HepG2 (cell line): ENCODE measurements around the gene SUN5. TPM values are rescaled to one million over a fixed set of nuclear protein-coding genes. Genes with fewer than 3 reads are reported as not detected.

Experiments
- ADNP ChIP-seq: sonication (generic); formaldehyde crosslinking; IDR thresholded peaks from 2 replicates; pipeline ENCODE4 v1.4.0; 2020; ENCODE audit warnings: missing genetic modification reagents
- CBX1 ChIP-seq: IDR thresholded peaks from one replicate; pipeline ENCODE4 v1.6.1; 2016; ENCODE audit warnings: antibody characterized with exemption, low read depth
- CCAR2 ChIP-seq: fragments of 200-400 bp; formaldehyde crosslinking; optimal IDR thresholded peaks from 2 replicates; pipeline ENCODE3; 2018; ENCODE audit warnings: low read depth, mild to moderate bottlenecking, low read length, moderate library complexity
- CHD2 ChIP-seq: IDR thresholded peaks from 2 replicates; pipeline ENCODE4 v1.6.1; 2011; ENCODE audit warnings: low read depth, low read length, improper control_type of control experiment
- FOSL2 ChIP-seq: sonication (generic); formaldehyde crosslinking; IDR thresholded peaks from 2 replicates; pipeline ENCODE4 v1.4.0; 2020; ENCODE audit warnings: missing genetic modification reagents
- HIVEP1 ChIP-seq: sonication (generic); formaldehyde crosslinking; IDR thresholded peaks from 2 replicates; pipeline ENCODE4 v1.4.0; 2020; ENCODE audit warnings: mild to moderate bottlenecking, missing genetic modification reagents
- HNRNPK ChIP-seq: fragments of 200-400 bp; formaldehyde crosslinking; IDR thresholded peaks from 2 replicates; pipeline ENCODE4 v1.6.1; 2018; ENCODE audit warnings: low read length, low read depth, moderate library complexity, mild to moderate bottlenecking; ENCODE audit not compliant: poor library complexity, severe bottlenecking
- HNRNPLL ChIP-seq: fragments of 200-400 bp; formaldehyde crosslinking; IDR thresholded peaks from 2 replicates; pipeline ENCODE4 v1.6.1; 2017; ENCODE audit warnings: mild to moderate bottlenecking, low read depth, low read length; ENCODE audit not compliant: poor library complexity, severe bottlenecking
- MAF1 ChIP-seq: sonication (generic); formaldehyde crosslinking; IDR thresholded peaks from 2 replicates; pipeline ENCODE4 v1.5.0; 2020; ENCODE audit warnings: missing genetic modification reagents, borderline replicate concordance
- MXD4 ChIP-seq: IDR thresholded peaks from 2 replicates; pipeline ENCODE4 v1.6.1; 2016; ENCODE audit warnings: mild to moderate bottlenecking, missing biosample characterization, missing genetic modification reagents
- NCOA1 ChIP-seq: sonication (generic); formaldehyde crosslinking; IDR thresholded peaks from 2 replicates; pipeline ENCODE4 v1.9.0; 2021; ENCODE audit warnings: missing genetic modification reagents
- NFIC ChIP-seq: IDR thresholded peaks from 2 replicates; pipeline ENCODE4 v1.6.1; 2012; ENCODE audit warnings: mild to moderate bottlenecking, low read length, inconsistent platforms
- PCBP2 ChIP-seq: fragments of 200-400 bp; formaldehyde crosslinking; optimal IDR thresholded peaks from 2 replicates; pipeline ENCODE3; 2018; ENCODE audit warnings: low read length, low read depth; ENCODE audit not compliant: poor library complexity, severe bottlenecking
- RELA ChIP-seq: sonication (generic); formaldehyde crosslinking; IDR thresholded peaks from 2 replicates; pipeline ENCODE4 v1.4.0; 2020; ENCODE audit warnings: missing genetic modification reagents
- SIX4 ChIP-seq: sonication (generic); formaldehyde crosslinking; IDR thresholded peaks from 2 replicates; pipeline ENCODE4 v1.4.0; 2020; ENCODE audit warnings: missing genetic modification reagents
- THAP11 ChIP-seq: IDR thresholded peaks from 2 replicates; pipeline ENCODE4 v1.6.1; 2016; ENCODE audit warnings: missing biosample characterization, missing genetic modification reagents
- TMF1 ChIP-seq: sonication (generic); formaldehyde crosslinking; IDR thresholded peaks from 2 replicates; pipeline ENCODE4 v1.8.1; 2022; ENCODE audit warnings: low read depth, missing genetic modification reagents
- TSC22D2 ChIP-seq: sonication (generic); formaldehyde crosslinking; IDR thresholded peaks from 2 replicates; pipeline ENCODE4 v1.5.1; 2020; ENCODE audit warnings: missing genetic modification reagents, mild to moderate bottlenecking, borderline replicate concordance
- ZEB1 ChIP-seq: IDR thresholded peaks from 2 replicates; pipeline ENCODE4 v1.6.1; 2012; ENCODE audit warnings: mild to moderate bottlenecking, low read depth, inconsistent platforms; ENCODE audit not compliant: insufficient replicate concordance
- ZFP36L2 ChIP-seq: sonication (generic); formaldehyde crosslinking; IDR thresholded peaks from 2 replicates; pipeline ENCODE4 v1.4.0; 2020; ENCODE audit warnings: missing genetic modification reagents
- ZKSCAN1 ChIP-seq: fragments of 150-350 bp; IDR thresholded peaks from 2 replicates; pipeline ENCODE4 v1.6.1; 2014; ENCODE audit warnings: low read length
- polyA plus RNA-seq, 8 experiments: library from polyadenylated mRNA; depleted of rRNA in 3 of 8; stranded (reverse) in 7 of 8; unstranded in 1 of 8; fragments of >200 nt; fragmentation: Illumina TruSeq in 4 of 8; extraction: Trizol in 4 of 8; gene quantifications; 2 replicates each; pipeline versions ENCODE4 v1.2.1 to v1.2.3, GENCODE V29; 2011 to 2016; ENCODE audit warnings: low read depth in 4 of 8, missing spikeins in 1 of 8, mixed read lengths in 1 of 8; ENCODE audit not compliant: insufficient read depth in 1 of 8
- total RNA-seq, 5 experiments: library from RNA; depleted of rRNA; stranded (reverse); fragments of >200 nt; fragmentation: Illumina TruSeq; extraction: Trizol; gene quantifications; 2 replicates each; pipeline ENCODE4 v1.2.3, GENCODE V29; 2016; ENCODE audit warnings: low read depth in 1 of 5
- TF ChIP-seq, protein P1 (sequence below): sonication (generic); formaldehyde crosslinking; IDR thresholded peaks from 2 replicates; pipeline ENCODE4 v1.4.0; 2020; ENCODE audit warnings: missing genetic modification reagents
- TF ChIP-seq, protein P2 (sequence below): IDR thresholded peaks from 2 replicates; pipeline ENCODE4 v1.6.1; 2016; ENCODE audit warnings: control low read depth
- TF ChIP-seq, protein P3 (sequence below): sonication (generic); formaldehyde crosslinking; IDR thresholded peaks from 2 replicates; pipeline ENCODE4 v1.5.0; 2020; ENCODE audit warnings: mild to moderate bottlenecking, low read depth, missing genetic modification reagents, borderline replicate concordance
- TF ChIP-seq, protein P4 (sequence below): sonication (generic); formaldehyde crosslinking; IDR thresholded peaks from 2 replicates; pipeline ENCODE4 v1.8.0; 2022; ENCODE audit warnings: low read depth, missing genetic modification reagents

The SUN5 gene
- total and polyA plus RNA-seq, 2 of the 13 experiments (the other 11 are each of a cell fraction or from before 2014, with no cell fraction given): not detected

DNA sequence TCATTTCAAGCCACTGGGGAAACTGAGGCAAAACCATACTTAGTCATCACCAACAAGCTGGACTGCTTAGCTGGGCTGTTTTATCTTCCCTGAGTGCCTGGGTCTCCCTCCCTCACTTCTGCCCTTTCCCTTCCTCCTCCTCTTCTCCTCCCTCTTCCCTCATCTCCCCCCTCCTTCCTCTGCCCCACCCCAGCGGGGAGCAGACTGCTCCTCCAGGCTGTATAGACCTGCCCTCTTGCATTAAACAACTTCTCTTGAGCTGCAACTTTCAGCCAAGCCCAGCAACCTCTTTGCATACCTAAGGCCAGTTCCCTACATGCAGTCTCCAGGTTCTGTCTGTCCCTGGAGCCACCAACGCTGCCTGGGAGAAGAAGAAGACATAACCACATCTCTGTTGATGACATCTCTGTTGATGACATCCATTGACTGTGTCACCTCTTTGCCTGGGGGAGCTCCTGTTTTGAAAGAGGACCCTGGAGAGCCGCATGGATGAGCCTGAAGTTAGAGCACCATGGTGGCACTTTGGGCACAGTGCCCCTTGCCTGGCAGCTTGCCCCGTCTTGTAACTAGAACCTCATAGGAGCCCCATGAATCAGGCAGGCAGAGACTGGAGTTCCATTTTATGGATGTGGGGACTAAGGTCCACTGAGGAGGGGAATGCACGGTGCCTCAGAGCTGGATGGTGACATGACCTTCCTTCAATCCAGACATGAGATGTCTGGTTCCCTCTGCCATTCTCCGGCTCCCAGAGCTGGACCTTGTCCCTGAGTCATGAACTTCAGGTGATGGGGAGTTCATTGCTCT lies 19.4 kb upstream of the SUN5 start (continued):
- TF ChIP-seq, protein P1, sequence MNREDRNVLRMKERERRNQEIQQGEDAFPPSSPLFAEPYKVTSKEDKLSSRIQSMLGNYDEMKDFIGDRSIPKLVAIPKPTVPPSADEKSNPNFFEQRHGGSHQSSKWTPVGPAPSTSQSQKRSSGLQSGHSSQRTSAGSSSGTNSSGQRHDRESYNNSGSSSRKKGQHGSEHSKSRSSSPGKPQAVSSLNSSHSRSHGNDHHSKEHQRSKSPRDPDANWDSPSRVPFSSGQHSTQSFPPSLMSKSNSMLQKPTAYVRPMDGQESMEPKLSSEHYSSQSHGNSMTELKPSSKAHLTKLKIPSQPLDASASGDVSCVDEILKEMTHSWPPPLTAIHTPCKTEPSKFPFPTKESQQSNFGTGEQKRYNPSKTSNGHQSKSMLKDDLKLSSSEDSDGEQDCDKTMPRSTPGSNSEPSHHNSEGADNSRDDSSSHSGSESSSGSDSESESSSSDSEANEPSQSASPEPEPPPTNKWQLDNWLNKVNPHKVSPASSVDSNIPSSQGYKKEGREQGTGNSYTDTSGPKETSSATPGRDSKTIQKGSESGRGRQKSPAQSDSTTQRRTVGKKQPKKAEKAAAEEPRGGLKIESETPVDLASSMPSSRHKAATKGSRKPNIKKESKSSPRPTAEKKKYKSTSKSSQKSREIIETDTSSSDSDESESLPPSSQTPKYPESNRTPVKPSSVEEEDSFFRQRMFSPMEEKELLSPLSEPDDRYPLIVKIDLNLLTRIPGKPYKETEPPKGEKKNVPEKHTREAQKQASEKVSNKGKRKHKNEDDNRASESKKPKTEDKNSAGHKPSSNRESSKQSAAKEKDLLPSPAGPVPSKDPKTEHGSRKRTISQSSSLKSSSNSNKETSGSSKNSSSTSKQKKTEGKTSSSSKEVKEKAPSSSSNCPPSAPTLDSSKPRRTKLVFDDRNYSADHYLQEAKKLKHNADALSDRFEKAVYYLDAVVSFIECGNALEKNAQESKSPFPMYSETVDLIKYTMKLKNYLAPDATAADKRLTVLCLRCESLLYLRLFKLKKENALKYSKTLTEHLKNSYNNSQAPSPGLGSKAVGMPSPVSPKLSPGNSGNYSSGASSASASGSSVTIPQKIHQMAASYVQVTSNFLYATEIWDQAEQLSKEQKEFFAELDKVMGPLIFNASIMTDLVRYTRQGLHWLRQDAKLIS: 0 out of 2 replicates have a peak, but pooled peaks have one; percentile 46
- peak; percentile 44 for TF ChIP-seq HNRNPK
- no peak for TF ChIP-seq HNRNPLL
- no peak for TF ChIP-seq MAF1 (CRISPR knock-in tag)
- no peak for TF ChIP-seq FOSL2 (CRISPR knock-in tag)
- TF ChIP-seq CCAR2: no peak
- TF ChIP-seq ZFP36L2 (CRISPR knock-in tag): no peak
- peak; percentile 93 for TF ChIP-seq PCBP2
- no peak for TF ChIP-seq ZEB1
- TF ChIP-seq, protein P2, sequence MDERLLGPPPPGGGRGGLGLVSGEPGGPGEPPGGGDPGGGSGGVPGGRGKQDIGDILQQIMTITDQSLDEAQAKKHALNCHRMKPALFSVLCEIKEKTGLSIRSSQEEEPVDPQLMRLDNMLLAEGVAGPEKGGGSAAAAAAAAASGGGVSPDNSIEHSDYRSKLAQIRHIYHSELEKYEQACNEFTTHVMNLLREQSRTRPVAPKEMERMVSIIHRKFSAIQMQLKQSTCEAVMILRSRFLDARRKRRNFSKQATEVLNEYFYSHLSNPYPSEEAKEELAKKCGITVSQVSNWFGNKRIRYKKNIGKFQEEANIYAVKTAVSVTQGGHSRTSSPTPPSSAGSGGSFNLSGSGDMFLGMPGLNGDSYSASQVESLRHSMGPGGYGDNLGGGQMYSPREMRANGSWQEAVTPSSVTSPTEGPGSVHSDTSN: no peak
- no peak for TF ChIP-seq TSC22D2 (CRISPR knock-in tag)
- TF ChIP-seq RELA (CRISPR knock-in tag): no peak
- 0 out of 2 replicates have a peak, but pooled peaks have one; percentile 32 for TF ChIP-seq MXD4 (CRISPR knock-in tag)
- TF ChIP-seq, protein P3, sequence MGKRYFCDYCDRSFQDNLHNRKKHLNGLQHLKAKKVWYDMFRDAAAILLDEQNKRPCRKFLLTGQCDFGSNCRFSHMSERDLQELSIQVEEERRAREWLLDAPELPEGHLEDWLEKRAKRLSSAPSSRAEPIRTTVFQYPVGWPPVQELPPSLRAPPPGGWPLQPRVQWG (CRISPR knock-in tag): no peak
- TF ChIP-seq ZKSCAN1: no peak
- no peak for TF ChIP-seq SIX4 (CRISPR knock-in tag)
- no peak for TF ChIP-seq HIVEP1 (CRISPR knock-in tag)
- TF ChIP-seq THAP11 (CRISPR knock-in tag): no peak
- TF ChIP-seq ADNP: no peak
- TF ChIP-seq NCOA1 (CRISPR knock-in tag): no peak
- TF ChIP-seq TMF1 (CRISPR knock-in tag): no peak
- TF ChIP-seq, protein P4, sequence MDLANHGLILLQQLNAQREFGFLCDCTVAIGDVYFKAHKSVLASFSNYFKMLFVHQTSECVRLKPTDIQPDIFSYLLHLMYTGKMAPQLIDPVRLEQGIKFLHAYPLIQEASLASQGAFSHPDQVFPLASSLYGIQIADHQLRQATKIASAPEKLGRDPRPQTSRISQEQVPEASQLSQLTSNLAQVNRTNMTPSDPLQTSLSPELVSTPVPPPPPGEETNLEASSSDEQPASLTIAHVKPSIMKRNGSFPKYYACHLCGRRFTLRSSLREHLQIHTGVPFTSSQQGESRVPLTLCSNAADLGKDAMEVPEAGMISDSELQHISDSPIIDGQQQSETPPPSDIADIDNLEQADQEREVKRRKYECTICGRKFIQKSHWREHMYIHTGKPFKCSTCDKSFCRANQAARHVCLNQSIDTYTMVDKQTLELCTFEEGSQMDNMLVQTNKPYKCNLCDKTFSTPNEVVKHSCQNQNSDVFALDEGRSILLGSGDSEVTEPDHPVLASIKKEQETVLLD: no peak
- no peak for TF ChIP-seq NFIC
- no peak for TF ChIP-seq CBX1
- TF ChIP-seq CHD2: no peak
